Measurements from ENCODE around the gene CADPS2. TPM values are rescaled to one million over a fixed set of nuclear protein-coding genes. Genes with fewer than 3 reads are reported as not detected.

The CADPS2 gene
- total and polyA plus RNA-seq, 2 donors (not counting 1 experiment from before 2014, with no cell fraction given): not detected

DNA sequence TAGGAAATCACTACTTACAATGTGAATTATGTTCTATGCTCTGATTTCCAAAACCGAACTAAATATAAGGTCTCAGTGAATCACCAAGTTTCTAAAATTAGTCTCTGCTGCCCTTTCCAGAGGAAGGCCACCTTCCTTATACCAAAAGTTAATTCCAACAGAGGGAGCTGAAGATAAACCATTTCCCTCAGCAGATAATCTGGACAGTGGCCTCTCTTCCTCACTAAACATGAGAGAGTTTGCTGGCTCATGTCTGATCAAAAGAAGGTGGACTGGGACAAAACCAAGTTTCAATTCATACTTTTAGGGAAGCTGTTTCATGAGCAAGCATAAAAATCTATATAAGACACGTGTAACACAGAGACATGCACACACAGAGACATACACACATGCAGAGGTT lies 588.1 kb downstream of the CADPS2 start:
- Histone ChIP-seq H3K36me3 (replicated peaks in 1 of 2; ENCODE audit: control extremely low read depth in 1 of 2, control insufficient read depth in 1 of 2, extremely low read depth in 1 of 2, insufficient read depth in 2 of 2, low read length in 1 of 2) (no peaks in the 10 kb centered on the region), H4K20me1 (ENCODE audit: control insufficient read depth, insufficient read depth, low read length, poor library complexity, severe bottlenecking) (no peaks in the 10 kb centered on the region), H3K27ac (ENCODE audit: low read length in 2 of 2) (no peak overlapping the region), H2AFZ (ENCODE audit: insufficient read depth, low read depth, low read length, poor library complexity, severe bottlenecking) (no peak overlapping the region), H3K4me2 (replicated peaks; ENCODE audit: low read depth, low read length, poor library complexity, severe bottlenecking) (no peak overlapping the region), H3K4me3 (ENCODE audit: control extremely low read depth in 1 of 5, extremely low read depth in 1 of 5, insufficient read depth in 1 of 5, low read depth in 2 of 5, low read length in 4 of 5) (no peak overlapping the region), H3K79me2 (ENCODE audit: control insufficient read depth, insufficient read depth, low read length) (no peaks in the 10 kb centered on the region), H3K9me3 (ENCODE audit: control extremely low read depth in 1 of 3, control insufficient read depth in 2 of 3, insufficient read depth in 1 of 3, low read length in 2 of 3) (peaks cover 0 to 14% (median 0%) of the 10 kb centered on the region in 3 donors), H3K4me1 (ENCODE audit: control insufficient read depth in 2 of 2, insufficient read depth in 2 of 2, low read length in 2 of 2) (no peaks in the 10 kb centered on the region), H3K27me3 (replicated peaks in 1 of 4; ENCODE audit: control extremely low read depth in 1 of 4, control insufficient read depth in 3 of 4, insufficient read depth in 4 of 4, low read length in 3 of 4) (peaks cover 0 to 45% (median 27%) of the 10 kb centered on the region in 4 experiments), H3K9ac (ENCODE audit: low read length) (no peak overlapping the region)
- no peak overlapping the region for H3K4me3 Mint-ChIP-seq
- ATAC-seq (ENCODE audit: low read depth): no peak
- no peaks in the 10 kb centered on the region for H3K4me1 Mint-ChIP-seq
- intact Hi-C loops (cut with micrococcal nuclease): no loop called here
- no peaks in the 10 kb centered on the region for H3K9me3 Mint-ChIP-seq (ENCODE audit: insufficient read depth)
- POLR2A ChIA-PET: no interaction called here
- H3K27ac Mint-ChIP-seq: no peak overlapping the region
- peaks cover 55% of the 10 kb centered on the region for H3K27me3 Mint-ChIP-seq
- CTCF ChIA-PET: no interaction called here
- no CpG with 5 or more reads among the region's 2 CpGs for WGBS (ENCODE audit: insufficient coverage)
- no peak for TF ChIP-seq EZH2 (IDR thresholded peaks at IDR 0.05; ENCODE audit: borderline replicate concordance, insufficient read depth, low read depth, low read length, poor library complexity, severe bottlenecking)
- no peak for DNase-seq

DNA sequence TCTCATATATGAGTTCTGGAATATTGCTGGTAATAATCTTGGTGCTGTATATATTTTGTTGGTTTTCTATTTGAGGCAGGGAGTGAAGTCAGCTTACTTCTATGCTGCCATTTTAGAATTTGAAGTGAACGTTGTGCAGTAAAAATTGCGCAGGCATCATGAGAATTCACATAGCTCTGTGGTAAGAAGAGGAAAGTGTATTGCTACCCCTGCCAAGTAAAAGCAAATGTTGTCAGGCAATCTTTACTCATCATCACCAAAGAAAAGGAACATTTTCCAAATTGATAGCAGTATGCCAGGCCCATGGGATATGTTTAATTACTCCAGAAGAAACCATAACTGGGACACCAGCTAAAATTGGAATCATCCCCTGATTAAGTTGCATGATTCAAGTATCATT lies 595.1 kb downstream of the CADPS2 start:
- intact Hi-C loops (cut with micrococcal nuclease): no loop called here
- TF ChIP-seq, protein P1, sequence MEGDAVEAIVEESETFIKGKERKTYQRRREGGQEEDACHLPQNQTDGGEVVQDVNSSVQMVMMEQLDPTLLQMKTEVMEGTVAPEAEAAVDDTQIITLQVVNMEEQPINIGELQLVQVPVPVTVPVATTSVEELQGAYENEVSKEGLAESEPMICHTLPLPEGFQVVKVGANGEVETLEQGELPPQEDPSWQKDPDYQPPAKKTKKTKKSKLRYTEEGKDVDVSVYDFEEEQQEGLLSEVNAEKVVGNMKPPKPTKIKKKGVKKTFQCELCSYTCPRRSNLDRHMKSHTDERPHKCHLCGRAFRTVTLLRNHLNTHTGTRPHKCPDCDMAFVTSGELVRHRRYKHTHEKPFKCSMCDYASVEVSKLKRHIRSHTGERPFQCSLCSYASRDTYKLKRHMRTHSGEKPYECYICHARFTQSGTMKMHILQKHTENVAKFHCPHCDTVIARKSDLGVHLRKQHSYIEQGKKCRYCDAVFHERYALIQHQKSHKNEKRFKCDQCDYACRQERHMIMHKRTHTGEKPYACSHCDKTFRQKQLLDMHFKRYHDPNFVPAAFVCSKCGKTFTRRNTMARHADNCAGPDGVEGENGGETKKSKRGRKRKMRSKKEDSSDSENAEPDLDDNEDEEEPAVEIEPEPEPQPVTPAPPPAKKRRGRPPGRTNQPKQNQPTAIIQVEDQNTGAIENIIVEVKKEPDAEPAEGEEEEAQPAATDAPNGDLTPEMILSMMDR (IDR thresholded peaks at IDR 0.05): no peak
- no peak for TF ChIP-seq EZH2 (IDR thresholded peaks at IDR 0.05; ENCODE audit: borderline replicate concordance, insufficient read depth, low read depth, low read length, poor library complexity, severe bottlenecking)
- H3K36me3 ChIP-seq (replicated peaks in 1 of 2; ENCODE audit: control extremely low read depth in 1 of 2, control insufficient read depth in 1 of 2, extremely low read depth in 1 of 2, insufficient read depth in 2 of 2, low read length in 1 of 2): no peaks in the 10 kb centered on the region
- no peak overlapping the region for H3K9ac ChIP-seq (ENCODE audit: low read length)
- POLR2A ChIA-PET: no interaction called here
- no peak overlapping the region for H3K27ac Mint-ChIP-seq
- H3K4me3 ChIP-seq (ENCODE audit: control extremely low read depth in 1 of 5, extremely low read depth in 1 of 5, insufficient read depth in 1 of 5, low read depth in 2 of 5, low read length in 4 of 5): no peak overlapping the region
- peaks cover 12% of the 10 kb centered on the region for H3K27me3 Mint-ChIP-seq
- ATAC-seq (ENCODE audit: low read depth) (no peak), DNase-seq (no peak)
- no peak overlapping the region for H3K4me2 ChIP-seq (replicated peaks; ENCODE audit: low read depth, low read length, poor library complexity, severe bottlenecking)
- no peak overlapping the region for H2AFZ ChIP-seq (ENCODE audit: insufficient read depth, low read depth, low read length, poor library complexity, severe bottlenecking)
- H3K27me3 ChIP-seq (replicated peaks in 1 of 4; ENCODE audit: control extremely low read depth in 1 of 4, control insufficient read depth in 3 of 4, insufficient read depth in 4 of 4, low read length in 3 of 4): no peaks in the 10 kb centered on the region
- no peaks in the 10 kb centered on the region for H3K9me3 ChIP-seq (ENCODE audit: control extremely low read depth in 1 of 3, control insufficient read depth in 2 of 3, insufficient read depth in 1 of 3, low read length in 2 of 3)
- no peak overlapping the region for H3K27ac ChIP-seq (ENCODE audit: low read length in 2 of 2)
- H3K4me1 ChIP-seq (ENCODE audit: control insufficient read depth in 2 of 2, insufficient read depth in 2 of 2, low read length in 2 of 2): no peaks in the 10 kb centered on the region
- no peaks in the 10 kb centered on the region for H3K4me1 Mint-ChIP-seq
- H3K79me2 ChIP-seq (ENCODE audit: control insufficient read depth, insufficient read depth, low read length): no peaks in the 10 kb centered on the region
- CTCF ChIA-PET: no interaction called here
- no peaks in the 10 kb centered on the region for H3K9me3 Mint-ChIP-seq (ENCODE audit: insufficient read depth)
- 100% methylated on average over 1 of the region's 2 CpGs for WGBS (ENCODE audit: insufficient coverage)
- no peak overlapping the region for H3K4me3 Mint-ChIP-seq
- H4K20me1 ChIP-seq (ENCODE audit: control insufficient read depth, insufficient read depth, low read length, poor library complexity, severe bottlenecking): no peaks in the 10 kb centered on the region
